22Rv1 (cell line): ENCODE results near the gene ASTN1.

Source experiments
- ZFX ChIP-seq: fragments of 450-650 bp; IDR thresholded peaks from 2 replicates; pipeline ENCODE4 v1.6.1; 2017; ENCODE audit warnings: antibody characterized with exemption, borderline replicate concordance
- TF ChIP-seq, protein P1 (sequence below): fragments of 450-650 bp; IDR thresholded peaks from 2 replicates; pipeline ENCODE4 v1.5.1; 2017; ENCODE audit warnings: mild to moderate bottlenecking

DNA sequence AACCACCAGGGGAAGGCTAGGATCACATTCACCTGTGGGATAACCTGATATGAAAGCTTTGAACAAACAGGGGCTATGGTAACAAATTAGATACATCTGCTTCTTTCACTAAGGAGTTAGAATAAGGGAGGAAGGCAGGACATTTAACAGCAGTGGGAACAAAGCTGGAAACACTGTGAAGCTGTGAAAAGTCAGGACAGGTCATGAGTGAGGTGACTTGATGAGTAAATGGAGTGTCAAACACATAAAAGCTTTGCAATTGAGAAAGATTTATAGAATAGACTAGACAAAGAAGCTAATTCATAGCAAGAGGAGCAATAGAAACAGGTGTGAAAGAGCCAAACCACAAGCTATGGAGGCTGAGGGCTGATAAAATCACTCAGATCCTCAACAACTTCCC, 110.0 kb downstream of the ASTN1 start:
- TF ChIP-seq, protein P1, sequence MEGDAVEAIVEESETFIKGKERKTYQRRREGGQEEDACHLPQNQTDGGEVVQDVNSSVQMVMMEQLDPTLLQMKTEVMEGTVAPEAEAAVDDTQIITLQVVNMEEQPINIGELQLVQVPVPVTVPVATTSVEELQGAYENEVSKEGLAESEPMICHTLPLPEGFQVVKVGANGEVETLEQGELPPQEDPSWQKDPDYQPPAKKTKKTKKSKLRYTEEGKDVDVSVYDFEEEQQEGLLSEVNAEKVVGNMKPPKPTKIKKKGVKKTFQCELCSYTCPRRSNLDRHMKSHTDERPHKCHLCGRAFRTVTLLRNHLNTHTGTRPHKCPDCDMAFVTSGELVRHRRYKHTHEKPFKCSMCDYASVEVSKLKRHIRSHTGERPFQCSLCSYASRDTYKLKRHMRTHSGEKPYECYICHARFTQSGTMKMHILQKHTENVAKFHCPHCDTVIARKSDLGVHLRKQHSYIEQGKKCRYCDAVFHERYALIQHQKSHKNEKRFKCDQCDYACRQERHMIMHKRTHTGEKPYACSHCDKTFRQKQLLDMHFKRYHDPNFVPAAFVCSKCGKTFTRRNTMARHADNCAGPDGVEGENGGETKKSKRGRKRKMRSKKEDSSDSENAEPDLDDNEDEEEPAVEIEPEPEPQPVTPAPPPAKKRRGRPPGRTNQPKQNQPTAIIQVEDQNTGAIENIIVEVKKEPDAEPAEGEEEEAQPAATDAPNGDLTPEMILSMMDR = no peak
- no peak for TF ChIP-seq ZFX
